H1 (cell line): ENCODE results near the gene SKAP2. TPM values are rescaled to one million over a fixed set of nuclear protein-coding genes. Genes with fewer than 3 reads are reported as not detected.

Source experiments
- CTCF ChIA-PET: fragments of 300-600 bp; sonication (Branson Sonifier 250); formaldehyde crosslinking; loops from one replicate; lab custom pipeline; 2021; ENCODE audit not compliant: partially characterized antibody; lab: Charles Lee
- POLR2A ChIA-PET: fragments of 300-600 bp; sonication (Branson Sonifier 250); formaldehyde crosslinking; loops from one replicate; lab custom pipeline; 2021; ENCODE audit warnings: inconsistent platforms; ENCODE audit not compliant: partially characterized antibody; lab: Charles Lee
- DNase-seq, 2 experiments: peaks; one replicate each; pipeline versions ENCODE4 v3.0.0 to v3.0.0-alpha.2; 2010 to 2022; ENCODE audit warnings: low spot score in 2 of 2, low read depth in 1 of 2, mixed read lengths in 1 of 2
- FAIRE-seq: peaks from 2 replicates; lab custom pipeline; 2011; peaks lifted over from hg19 to GRCh38; lab: Jason Lieb, UNC
- H2AFZ ChIP-seq: 2 replicates; pipeline ENCODE4 v1.8.1; 2012; ENCODE audit warnings: low read length, inconsistent platforms
- H2AK5ac ChIP-seq: 2 replicates; pipeline ENCODE4 v1.6.1; 2013; ENCODE audit warnings: low read depth, low read length
- H2BK120ac ChIP-seq: replicated peaks from 2 replicates; pipeline ENCODE3; 2013; ENCODE audit warnings: low read depth, low read length, inconsistent platforms
- H2BK12ac ChIP-seq: 2 replicates; pipeline ENCODE4 v1.6.1; 2013; ENCODE audit warnings: low read depth, low read length
- H2BK15ac ChIP-seq: 2 replicates; pipeline ENCODE4 v1.6.1; 2013; ENCODE audit warnings: low read length
- H2BK20ac ChIP-seq: 2 replicates; pipeline ENCODE4 v1.6.1; 2013; ENCODE audit warnings: low read length
- H2BK5ac ChIP-seq: 2 replicates; pipeline ENCODE4 v1.6.1; 2013; ENCODE audit warnings: low read depth, low read length
- H3K14ac ChIP-seq: 2 replicates; pipeline ENCODE4 v1.6.1; 2013; ENCODE audit warnings: inconsistent platforms; ENCODE audit not compliant: insufficient read length
- H3K18ac ChIP-seq: 2 replicates; pipeline ENCODE4 v1.6.1; 2013; ENCODE audit warnings: low read length; ENCODE audit errors: extremely low read depth
- H3K23ac ChIP-seq: 2 replicates; pipeline ENCODE4 v1.6.1; 2013; ENCODE audit warnings: inconsistent platforms; ENCODE audit not compliant: insufficient read length
- H3K23me2 ChIP-seq: 2 replicates; pipeline ENCODE4 v1.6.1; 2013; ENCODE audit warnings: low read depth, low read length
- H3K27ac ChIP-seq: 2 replicates; pipeline ENCODE4 v1.6.1; 2011; ENCODE audit warnings: low read depth, low read length, inconsistent platforms
- H3K27me3 ChIP-seq, 4 experiments: replicated peaks in 1 of 4; 1 replicate in 1 of 4; 2 replicates in 3 of 4; pipeline versions ENCODE4 v1.6.1 to v1.8.1; 2011 to 2013; ENCODE audit warnings: low read length in 3 of 4, mild to moderate bottlenecking in 3 of 4, inconsistent platforms in 2 of 4, mixed read lengths in 2 of 4, moderate library complexity in 1 of 4; ENCODE audit not compliant: control insufficient read depth in 3 of 4, insufficient read depth in 3 of 4; ENCODE audit errors: extremely low read depth in 1 of 4
- H3K36me3 ChIP-seq, 4 experiments: 2 replicates each; pipeline versions ENCODE4 v1.6.1 to v1.8.1; 2011 to 2013; ENCODE audit warnings: mild to moderate bottlenecking in 4 of 4, low read length in 3 of 4, moderate library complexity in 2 of 4, control low read depth in 1 of 4, inconsistent platforms in 1 of 4; ENCODE audit not compliant: insufficient read depth in 4 of 4, control insufficient read depth in 2 of 4
- H3K4ac ChIP-seq: replicated peaks from 2 replicates; pipeline ENCODE3; 2013; ENCODE audit warnings: low read length, low read depth, mixed read lengths, inconsistent platforms; ENCODE audit not compliant: insufficient read length
- H3K4me1 ChIP-seq, 4 experiments: replicated peaks in 1 of 4; 1 replicate in 1 of 4; 2 replicates in 3 of 4; pipeline versions ENCODE4 v1.6.1 to v1.8.1; 2011 to 2013; ENCODE audit warnings: low read length in 3 of 4, inconsistent platforms in 2 of 4, mixed read lengths in 1 of 4; ENCODE audit not compliant: insufficient read depth in 4 of 4, control insufficient read depth in 3 of 4
- H3K4me2 ChIP-seq, 2 experiments: 2 replicates each; pipeline versions ENCODE4 v1.6.1 to v1.8.1; 2011 to 2013; ENCODE audit warnings: low read depth in 2 of 2, low read length in 2 of 2, control low read depth in 1 of 2, inconsistent platforms in 1 of 2, mild to moderate bottlenecking in 1 of 2; ENCODE audit not compliant: insufficient read depth in 1 of 2
- H3K4me3 ChIP-seq, 4 experiments: fragments of 200-600, 300-600 bp in 1 of 4; sonication (generic), shearing (Covaris generic), sonication (Bioruptor Twin) in 1 of 4; 2 replicates each; pipeline versions ENCODE4 v1.5.1 to v1.8.1; 2011 to 2016; ENCODE audit warnings: low read length in 4 of 4, low read depth in 3 of 4, control low read depth in 2 of 4, inconsistent platforms in 2 of 4, mild to moderate bottlenecking in 2 of 4, mixed read lengths in 1 of 4, moderate library complexity in 1 of 4; ENCODE audit not compliant: insufficient read depth in 2 of 4; ENCODE audit errors: extremely low read depth in 1 of 4
- H3K56ac ChIP-seq: replicated peaks from 2 replicates; pipeline ENCODE3; 2013; ENCODE audit warnings: low read depth, mild to moderate bottlenecking, mixed read lengths, low read length, inconsistent platforms; ENCODE audit not compliant: insufficient read length
- H3K79me1 ChIP-seq: 2 replicates; pipeline ENCODE4 v1.6.1; 2013; ENCODE audit warnings: low read depth, low read length, control low read depth
- H3K79me2 ChIP-seq, 2 experiments: 2 replicates each; pipeline versions ENCODE4 v1.6.1 to v1.8.1; 2012 to 2013; ENCODE audit warnings: low read length in 2 of 2, mild to moderate bottlenecking in 2 of 2, inconsistent platforms in 1 of 2; ENCODE audit not compliant: insufficient read depth in 2 of 2, control insufficient read depth in 1 of 2
- H3K9ac ChIP-seq, 4 experiments: replicated peaks in 1 of 4; 1 replicate in 1 of 4; 2 replicates in 3 of 4; pipeline versions ENCODE4 v1.6.1 to v1.8.1; 2011 to 2013; ENCODE audit warnings: low read depth in 3 of 4, low read length in 3 of 4, control low read depth in 2 of 4, mild to moderate bottlenecking in 2 of 4, moderate library complexity in 2 of 4, inconsistent platforms in 1 of 4; ENCODE audit errors: extremely low read depth in 1 of 4
- H3K9me3 ChIP-seq, 2 experiments: 2 replicates each; pipeline versions ENCODE4 v1.6.1 to v1.8.1; 2012 to 2013; ENCODE audit warnings: mild to moderate bottlenecking in 2 of 2, moderate library complexity in 2 of 2, control low read depth in 1 of 2, inconsistent platforms in 1 of 2, low read depth in 1 of 2, low read length in 1 of 2, mixed read lengths in 1 of 2; ENCODE audit not compliant: insufficient read depth in 2 of 2
- H4K20me1 ChIP-seq, 2 experiments: replicated peaks in 1 of 2; 2 replicates each; pipeline versions ENCODE3 to v1.8.1; 2011 to 2013; ENCODE audit warnings: inconsistent platforms in 2 of 2, low read length in 2 of 2, mild to moderate bottlenecking in 1 of 2; ENCODE audit not compliant: insufficient read depth in 2 of 2, control insufficient read depth in 1 of 2
- H4K5ac ChIP-seq: 2 replicates; pipeline ENCODE4 v1.6.1; 2013; ENCODE audit warnings: low read length, low read depth, mixed read lengths, inconsistent platforms; ENCODE audit not compliant: insufficient read length
- H4K8ac ChIP-seq: 2 replicates; pipeline ENCODE4 v1.8.0; 2013; ENCODE audit warnings: mild to moderate bottlenecking, moderate library complexity, low read length, inconsistent platforms; ENCODE audit not compliant: insufficient read depth; ENCODE audit errors: extremely low read depth
- H4K91ac ChIP-seq: replicated peaks from 2 replicates; pipeline ENCODE3; 2013; ENCODE audit warnings: low read length, mixed read lengths, inconsistent platforms; ENCODE audit not compliant: insufficient read length
- POLR2A ChIP-seq, 2 experiments: IDR thresholded peaks; 1 replicate in 1 of 2; 2 replicates in 1 of 2; pipeline ENCODE4 v1.6.1; 2011; ENCODE audit warnings: low read depth in 2 of 2, low read length in 2 of 2, mild to moderate bottlenecking in 2 of 2; ENCODE audit errors: control extremely low read depth in 1 of 2
- RNF2 ChIP-seq: fragments of 200-900, 300-1000 bp; sonication (generic); IDR thresholded peaks from 2 replicates; pipeline ENCODE4 v1.7.1; 2016; ENCODE audit warnings: borderline replicate concordance, low read depth, mild to moderate bottlenecking, antibody characterized with exemption, low read length; ENCODE audit not compliant: poor library complexity, severe bottlenecking; ENCODE audit errors: missing control alignments
- WGBS, 2 experiments: shearing (Covaris generic) in 1 of 2; methylation state at CpG; one replicate each; pipeline versions ENCODE4 v1.1.6 to v1.1.7; 2013 to 2015; ENCODE audit warnings: low lambda C conversion rate in 2 of 2, mixed read lengths in 2 of 2, inconsistent platforms in 1 of 2, low coverage in 1 of 2, missing lambda C conversion rate in 1 of 2; ENCODE audit not compliant: insufficient replicate concordance in 2 of 2, insufficient coverage in 1 of 2, insufficient read length in 1 of 2; ENCODE audit errors: extremely low coverage in 1 of 2, missing lambda C conversion rate in 1 of 2; 5-methylcytosine and 5-hydroxymethylcytosine counted together
- polyA plus RNA-seq, 7 experiments: library from polyadenylated mRNA; depleted of rRNA in 3 of 7; stranded (reverse) in 5 of 7; unstranded in 2 of 7; fragments of >200 nt in 5 of 7; fragments of 200-250 nt in 2 of 7; gene quantifications; 1 replicate in 5 of 7; 2 replicates in 1 of 7; 4 replicates in 1 of 7; pipeline versions ENCODE4 v1.2.1 to v1.2.3, GENCODE V29; 2011 to 2013; ENCODE audit warnings: missing spikeins in 2 of 7, mixed read lengths in 2 of 7
- total RNA-seq: library from RNA; stranded (reverse); fragmentation: NEBNext Ultra II Directional; extraction: Animal tissue kit (Norgen Biotek cat#: 25700); gene quantifications from 2 replicates; pipeline ENCODE4 v1.2.1, GENCODE V29; 2021

Gene SKAP2
- total and polyA plus RNA-seq, 2 of the 8 experiments (the other 6 are each of a cell fraction or from before 2014, with no cell fraction given) = 0.53 to 5.1 TPM

GRCh38 chr7:26760501-26760900 lies 103.9 kb downstream of the SKAP2 start:
- no peaks in the 10 kb centered on the region for H3K23me2 ChIP-seq
- DNase-seq (no peak), FAIRE-seq (no peak)
- no peak overlapping the region for H3K27ac ChIP-seq
- H4K20me1 ChIP-seq = no peaks in the 10 kb centered on the region
- H2BK15ac ChIP-seq = no peak overlapping the region
- WGBS, 2 experiments = 88% methylated on average over 1 of the region's 1 CpG; no CpG with 5 or more reads in 1 of the 2 experiments
- H2BK20ac ChIP-seq = no peak overlapping the region
- H2AFZ ChIP-seq = no peak overlapping the region
- no peak overlapping the region for H3K4me2 ChIP-seq
- ChIA-PET POLR2A (no interaction called here), CTCF (no interaction called here)
- no peak overlapping the region for H3K56ac ChIP-seq
- H3K9me3 ChIP-seq = no peaks in the 10 kb centered on the region
- TF ChIP-seq RNF2 = no peak
- no peak for TF ChIP-seq POLR2A (IDR thresholded peaks at IDR 0.05; ENCODE audit: control extremely low read depth in 1 of 2, low read depth in 2 of 2, low read length in 2 of 2)
- H4K91ac ChIP-seq = no peak overlapping the region
- H3K9ac ChIP-seq = no peak overlapping the region
- H3K4me1 ChIP-seq = no peaks in the 10 kb centered on the region
- no peak overlapping the region for H2BK120ac ChIP-seq
- no peaks in the 10 kb centered on the region for H3K27me3 ChIP-seq
- no peak overlapping the region for H3K18ac ChIP-seq
- H3K4ac ChIP-seq = no peak overlapping the region
- H4K8ac ChIP-seq = no peak overlapping the region
- H4K5ac ChIP-seq = no peak overlapping the region
- no peak overlapping the region for H3K14ac ChIP-seq
- H3K36me3 ChIP-seq = no peaks in the 10 kb centered on the region
- no peak overlapping the region for H2BK5ac ChIP-seq
- H3K79me1 ChIP-seq = no peaks in the 10 kb centered on the region
- no peaks in the 10 kb centered on the region for H3K79me2 ChIP-seq
- H3K23ac ChIP-seq = no peak overlapping the region
- H2AK5ac ChIP-seq = no peak overlapping the region
- H2BK12ac ChIP-seq = no peak overlapping the region
- no peak overlapping the region for H3K4me3 ChIP-seq
